HCT116 (cell line): ENCODE results near the gene TMEM145. TPM values are rescaled to one million over a fixed set of nuclear protein-coding genes. Genes with fewer than 3 reads are reported as not detected.

Experiments
- ATAC-seq: fragments of 200-7000 bp; cut with Tn5 transposase; 2 replicates; pipeline ENCODE4 v1.9.1; 2020; ENCODE audit warnings: mild to moderate bottlenecking, moderate library complexity
- BruUV-seq: library from RNA; stranded (reverse); fragments of 400-500 nt; replicated peaks from 2 replicates; lab custom pipeline; 2021; lab: Mats Ljungman, UMichigan
- CTCF ChIA-PET: fragments of 300-600 bp; sonication (Branson Sonifier 250); formaldehyde crosslinking; loops from one replicate; lab custom pipeline; 2021; ENCODE audit warnings: antibody characterized with exemption; lab: Charles Lee
- POLR2A ChIA-PET: fragments of 300-600, 350-600 bp; sonication (Branson Sonifier 250); formaldehyde crosslinking; loops from one replicate; lab custom pipeline; 2021; ENCODE audit warnings: antibody characterized with exemption; lab: Charles Lee
- RAD21 ChIA-PET, 2 experiments: fragments of 300-600 bp; sonication (Branson Sonifier 250); formaldehyde crosslinking; loops; one replicate each; lab custom pipeline; 2023; ENCODE audit warnings: low total read pairs in 2 of 2; ENCODE audit not compliant: uncharacterized antibody in 2 of 2, unreplicated experiment in 2 of 2, low non-redundant PET in 1 of 2; lab: Charles Lee
- DNase-seq: peaks from one replicate; pipeline ENCODE4 v3.0.0-alpha.2; 2010; ENCODE audit warnings: low read depth, low spot score
- H2AFZ ChIP-seq: fragments of 200-600 bp; shearing (Covaris generic), sonication (generic); 2 replicates; pipeline ENCODE4 v1.6.1; 2017; ENCODE audit warnings: low read depth, mixed run types, mixed read lengths, antibody characterized with exemption, low read length; ENCODE audit not compliant: poor library complexity, severe bottlenecking
- H3K27ac ChIP-seq: 2 replicates; pipeline ENCODE4 v1.5.1; 2012; ENCODE audit warnings: low read depth, low read length
- H3K27me3 ChIP-seq: fragments of 200-600 bp; sonication (generic); 2 replicates; pipeline ENCODE4 v1.6.1; 2016; ENCODE audit warnings: mixed run types, low read length, mixed read lengths; ENCODE audit not compliant: insufficient read depth
- H3K36me3 ChIP-seq, 2 experiments: fragments of 200-500 bp in 1 of 2; fragments of 200-600 bp in 1 of 2; sonication (Bioruptor generic) in 1 of 2; sonication (generic) in 1 of 2; 2 replicates each; pipeline versions ENCODE4 v1.5.1 to v1.6.1; 2014 to 2016; ENCODE audit warnings: low read length in 2 of 2, inconsistent platforms in 1 of 2, mixed read lengths in 1 of 2, mixed run types in 1 of 2; ENCODE audit not compliant: insufficient read depth in 2 of 2, control insufficient read depth in 1 of 2
- H3K4me1 ChIP-seq, 2 experiments: fragments of 200-600 bp in 1 of 2; sonication (generic) in 1 of 2; 2 replicates each; pipeline versions ENCODE4 v1.5.1 to v1.6.1; 2012 to 2017; ENCODE audit warnings: low read length in 2 of 2, inconsistent platforms in 1 of 2, mild to moderate bottlenecking in 1 of 2, mixed read lengths in 1 of 2, mixed run types in 1 of 2, moderate library complexity in 1 of 2; ENCODE audit not compliant: insufficient read depth in 2 of 2, control insufficient read depth in 1 of 2
- H3K4me2 ChIP-seq: fragments of 200-600 bp; sonication (generic); 2 replicates; pipeline ENCODE4 v1.6.1; 2017; ENCODE audit warnings: mixed run types, low read length, mixed read lengths
- H3K4me3 ChIP-seq, 2 experiments: fragments of 200-600 bp in 1 of 2; sonication (generic) in 1 of 2; replicated peaks in 1 of 2; 2 replicates each; pipeline ENCODE4 v1.5.1; 2011 to 2016; ENCODE audit warnings: low read length in 2 of 2, control low read depth in 1 of 2, low read depth in 1 of 2, mild to moderate bottlenecking in 1 of 2, mixed read lengths in 1 of 2, mixed run types in 1 of 2
- H3K79me2 ChIP-seq: fragments of 200-600 bp; sonication (generic); 2 replicates; pipeline ENCODE4 v1.6.1; 2017; ENCODE audit warnings: mild to moderate bottlenecking, mixed run types, low read length, moderate library complexity, mixed read lengths; ENCODE audit not compliant: insufficient read depth
- H3K9ac ChIP-seq: fragments of 200-600 bp; sonication (generic); 2 replicates; pipeline ENCODE4 v1.6.1; 2016; ENCODE audit warnings: low read length, mixed read lengths
- H3K9me2 ChIP-seq: fragments of 200-600 bp; sonication (generic), shearing (Covaris generic); 2 replicates; pipeline ENCODE4 v1.6.1; 2017; ENCODE audit warnings: mixed run types, mild to moderate bottlenecking, moderate library complexity; ENCODE audit not compliant: insufficient read depth
- H3K9me3 ChIP-seq, 2 experiments: fragments of 200-500 bp in 1 of 2; fragments of 200-600 bp in 1 of 2; sonication (Bioruptor generic) in 1 of 2; sonication (generic) in 1 of 2; 2 replicates each; pipeline ENCODE4 v1.6.1; 2014 to 2017; ENCODE audit warnings: low read length in 2 of 2, mixed read lengths in 2 of 2, inconsistent platforms in 1 of 2, low read depth in 1 of 2, mild to moderate bottlenecking in 1 of 2, mixed run types in 1 of 2, moderate library complexity in 1 of 2; ENCODE audit not compliant: control insufficient read depth in 1 of 2, insufficient read depth in 1 of 2
- H4K20me1 ChIP-seq: fragments of 200-600 bp; sonication (generic), shearing (Covaris generic); 2 replicates; pipeline ENCODE4 v1.6.1; 2017; ENCODE audit warnings: mixed run types, mild to moderate bottlenecking, moderate library complexity; ENCODE audit not compliant: insufficient read depth
- EZH2 ChIP-seq: fragments of 200-600 bp; sonication (generic); IDR thresholded peaks from 2 replicates; pipeline ENCODE4 v1.6.1; 2017; ENCODE audit warnings: antibody characterized with exemption, mixed run types
- REST ChIP-seq: IDR thresholded peaks from 2 replicates; pipeline ENCODE4 v1.6.1; 2012; ENCODE audit warnings: low read depth
- SRF ChIP-seq: IDR thresholded peaks from 2 replicates; pipeline ENCODE4 v1.6.1; 2012; ENCODE audit warnings: low read depth
- ZBTB33 ChIP-seq: IDR thresholded peaks from 2 replicates; pipeline ENCODE4 v1.6.1; 2011; ENCODE audit warnings: mild to moderate bottlenecking, low read length, moderate library complexity; ENCODE audit not compliant: insufficient replicate concordance; ENCODE audit errors: extremely low read depth
- intact Hi-C: fragments of 100-400 bp; cut with micrococcal nuclease; formaldehyde crosslinking; loops from 2 replicates; pipeline ENCODE4 v1.10.0; 2022
- total RNA-seq: library from RNA; stranded (reverse); gene quantifications from one replicate; pipeline ENCODE4 v1.2.1, GENCODE V29; 2021; ENCODE audit not compliant: unreplicated experiment

The TMEM145 gene
- total RNA-seq, 1 experiment from 2014 or later, result 7.2 TPM

GRCh38 chr19:42328106-42328505 is 15.0 kb downstream of the TMEM145 start (continued):
- TF ChIP-seq REST, result no peak

- Histone ChIP-seq H3K9ac (no peak overlapping the region), H4K20me1 (no peaks in the 10 kb centered on the region), H3K4me1 (peaks cover 10 to 17% of the 10 kb centered on the region in 2 experiments), H3K79me2 (peaks cover 17% of the 10 kb centered on the region), H3K4me3 (no peak overlapping the region), H3K9me2 (no peaks in the 10 kb centered on the region), H3K9me3 (no peaks in the 10 kb centered on the region), H3K36me3 (no peaks in the 10 kb centered on the region; a peak in 1 of 4 replicates), H3K4me2 (no peak overlapping the region), H2AFZ (no peak overlapping the region), H3K27me3 (no peaks in the 10 kb centered on the region), H3K27ac (no peak overlapping the region)
- ChIA-PET RAD21 (no interaction called here), POLR2A (no interaction called here), CTCF (no interaction called here)
- intact Hi-C loops, result no loop called here
- no peak for TF ChIP-seq EZH2
- no peak for TF ChIP-seq SRF
- TF ChIP-seq ZBTB33, result no peak
- no peak for ATAC-seq
- BruUV-seq, result no TSS peak
- no peak for DNase-seq
Observed at GRCh38 chr19:42328854-42329253, 15.7 kb downstream of the TMEM145 start.
